CD1c-positive myeloid dendritic cell (primary cell): ENCODE measurements around the gene PRDM16.
A peak's percentile ranks its signal among the peaks of the same experiment; 100 is the strongest.

Experiments
- DNase-seq: peaks from one replicate; pipeline ENCODE4 v3.0.0-alpha.2; 2016; ENCODE audit errors: extremely low spot score

Gene PRDM16

DNA sequence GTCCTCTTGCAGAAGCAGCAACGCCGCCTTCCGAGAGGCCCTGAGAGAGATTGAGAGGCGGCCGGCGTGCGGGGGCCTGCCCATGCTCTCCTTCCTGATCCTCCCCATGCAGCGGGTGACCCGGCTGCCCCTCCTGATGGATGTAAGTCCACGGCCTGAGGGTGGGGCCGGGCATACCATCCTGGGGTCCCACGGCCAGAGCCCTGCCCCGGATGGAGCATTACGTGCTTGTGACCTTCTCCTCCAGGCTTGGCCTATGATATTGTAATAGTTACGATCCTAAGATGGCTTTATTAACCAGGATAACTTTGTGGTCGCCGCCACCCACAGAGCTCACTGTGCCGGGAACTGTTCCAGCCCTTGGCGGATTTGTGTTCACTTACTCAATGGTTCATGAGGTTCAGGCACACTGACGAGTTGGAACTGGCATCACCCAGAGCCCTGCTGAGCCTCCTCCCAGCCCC lies 404.4 kb downstream of the PRDM16 start:
- DNase-seq: no peak

GRCh38 chr1:3474016-3474415 lies 405.0 kb downstream of the PRDM16 start:
- DNase-seq: no peak

DNA sequence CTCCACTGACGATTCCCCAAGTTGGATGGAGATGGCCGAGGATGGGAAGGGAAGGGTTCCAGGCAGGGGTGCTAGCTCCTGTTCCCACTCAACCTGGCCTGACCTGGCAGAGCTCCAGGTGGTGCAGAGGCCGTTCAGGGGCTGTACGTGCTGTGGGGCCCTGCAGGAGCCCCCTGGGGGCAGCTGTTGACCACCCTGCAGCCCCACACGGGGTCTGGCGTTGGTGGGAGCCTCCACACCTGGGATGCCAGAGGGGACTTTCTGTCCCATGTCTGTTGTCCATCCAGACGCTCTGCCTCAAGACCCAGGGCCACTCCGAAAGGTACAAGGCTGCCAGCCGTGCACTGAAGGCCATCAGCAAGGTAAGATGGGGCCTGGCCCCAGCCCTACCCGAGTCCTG lies 405.4 kb downstream of the PRDM16 start:
- no peak for DNase-seq

DNA sequence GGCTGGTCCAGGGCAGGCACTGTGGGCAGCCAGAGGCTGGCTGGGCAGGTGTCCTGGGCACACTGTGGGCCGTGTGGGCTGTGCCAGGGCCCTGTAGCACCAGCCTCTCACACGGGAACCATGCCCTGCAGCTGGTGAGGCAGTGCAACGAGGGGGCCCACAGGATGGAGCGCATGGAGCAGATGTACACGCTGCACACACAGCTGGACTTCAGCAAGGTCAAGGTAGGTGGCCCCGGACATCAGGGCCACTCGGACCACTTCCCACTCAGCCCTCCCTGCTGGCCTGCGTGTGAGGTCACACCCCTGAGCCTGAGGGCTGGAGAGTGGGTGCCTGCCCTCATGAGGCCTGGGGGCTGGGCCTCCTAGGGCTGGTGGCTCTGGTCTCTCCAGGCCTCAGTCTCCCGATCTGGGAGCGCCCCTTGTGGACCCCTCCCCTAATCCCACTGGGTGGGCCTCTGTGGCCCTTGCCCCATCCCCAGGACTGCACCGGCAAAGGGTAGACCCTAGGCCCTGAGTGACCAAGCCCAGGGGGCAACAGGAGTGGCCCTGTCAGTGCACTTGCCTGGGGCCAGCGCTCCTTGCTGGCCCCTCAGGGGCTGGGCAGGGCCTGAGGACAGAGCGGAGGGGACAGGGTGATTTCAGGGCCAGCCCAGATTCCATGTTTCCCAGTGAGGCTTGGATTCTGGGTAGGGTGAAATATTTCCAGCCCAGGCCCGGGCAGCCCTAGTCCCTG lies 407.0 kb downstream of the PRDM16 start:
- DNase-seq: no peak

- no peak for DNase-seq
These were observed 407.7 kb downstream of the PRDM16 start for GRCh38 chr1:3476666-3477065.

DNA sequence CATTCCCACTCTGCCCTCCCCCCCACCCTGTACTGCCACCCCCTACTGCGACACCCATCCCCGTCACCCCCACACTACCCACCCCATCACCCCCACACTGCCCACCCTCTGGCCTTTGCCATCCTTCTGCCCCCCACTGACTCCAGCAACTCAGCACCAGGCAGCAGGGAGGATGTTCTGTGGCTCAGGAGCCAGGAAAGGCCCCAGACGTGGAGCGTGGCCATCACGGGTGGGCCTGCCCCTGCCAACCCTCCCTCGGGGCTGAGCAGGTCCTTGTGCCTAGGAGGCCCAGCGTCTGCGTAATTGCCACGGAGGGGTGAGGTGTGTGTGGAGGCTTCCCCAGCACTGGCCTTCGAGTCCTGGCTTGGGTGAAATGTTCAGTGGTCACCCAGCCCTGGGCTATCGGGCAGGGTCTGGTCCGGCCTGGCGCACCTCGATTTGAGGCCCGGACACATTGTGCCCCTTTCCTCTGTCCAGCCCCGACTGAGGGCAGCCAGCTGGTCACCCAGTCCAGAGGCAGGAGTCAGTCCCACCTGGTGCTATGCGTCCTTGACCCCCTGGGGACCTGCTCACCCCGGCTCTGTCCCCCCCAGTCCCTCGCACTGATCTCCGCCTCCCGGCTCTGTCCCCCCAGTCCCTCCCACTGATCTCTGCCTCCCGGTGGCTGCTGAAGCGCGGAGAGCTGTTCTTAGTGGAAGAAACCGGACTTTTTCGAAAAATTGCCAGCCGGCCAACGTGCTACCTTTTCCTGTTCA lies 408.4 kb downstream of the PRDM16 start:
- peak; percentile 3 for DNase-seq

GRCh38 chr1:3478187-3478586 lies 409.2 kb downstream of the PRDM16 start:
- DNase-seq: no peak

DNA sequence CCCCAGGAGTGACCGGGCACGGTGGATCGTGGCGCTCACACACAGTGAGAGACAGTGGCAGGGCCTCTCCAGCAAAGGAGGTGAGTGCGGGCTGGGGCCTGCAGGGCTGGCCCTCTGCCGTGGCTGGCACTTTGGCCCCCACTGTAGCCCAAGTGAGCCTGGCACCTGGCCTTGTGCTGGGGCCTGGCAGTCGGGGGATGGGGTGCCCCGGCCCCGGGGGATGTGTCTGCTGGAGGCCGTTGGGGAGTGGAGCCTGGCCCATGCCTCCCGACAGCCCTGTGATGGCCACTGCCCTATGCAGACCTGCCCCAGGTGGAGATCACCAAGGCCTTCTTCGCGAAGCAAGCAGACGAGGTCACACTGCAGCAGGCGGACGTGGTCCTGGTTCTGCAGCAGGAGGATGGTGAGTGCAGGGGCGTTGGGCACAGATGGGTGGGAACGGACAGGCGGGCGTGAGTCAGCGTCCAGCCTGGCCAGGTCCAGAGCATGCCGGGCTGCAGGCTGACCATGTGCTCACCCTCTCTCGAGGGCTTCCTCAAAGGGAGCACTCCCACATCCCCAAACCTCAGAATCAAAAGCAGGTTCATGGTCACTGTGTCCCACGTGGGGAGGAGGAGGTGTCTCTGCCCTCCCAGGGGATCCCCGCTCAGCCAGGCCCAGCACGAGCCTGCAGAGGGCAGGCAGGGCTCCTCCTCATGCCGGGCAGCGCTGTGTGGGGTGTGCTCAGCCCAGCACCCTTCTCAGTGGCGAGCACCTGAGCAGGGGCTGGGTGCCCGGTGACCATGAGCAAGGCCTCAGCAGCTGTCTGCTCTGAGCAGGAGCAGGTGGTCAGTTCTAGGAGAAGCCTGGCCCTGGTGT lies 410.7 kb downstream of the PRDM16 start:
- no peak for DNase-seq

GRCh38 chr1:3480369-3480719 lies 411.3 kb downstream of the PRDM16 start:
- DNase-seq: no peak

DNA sequence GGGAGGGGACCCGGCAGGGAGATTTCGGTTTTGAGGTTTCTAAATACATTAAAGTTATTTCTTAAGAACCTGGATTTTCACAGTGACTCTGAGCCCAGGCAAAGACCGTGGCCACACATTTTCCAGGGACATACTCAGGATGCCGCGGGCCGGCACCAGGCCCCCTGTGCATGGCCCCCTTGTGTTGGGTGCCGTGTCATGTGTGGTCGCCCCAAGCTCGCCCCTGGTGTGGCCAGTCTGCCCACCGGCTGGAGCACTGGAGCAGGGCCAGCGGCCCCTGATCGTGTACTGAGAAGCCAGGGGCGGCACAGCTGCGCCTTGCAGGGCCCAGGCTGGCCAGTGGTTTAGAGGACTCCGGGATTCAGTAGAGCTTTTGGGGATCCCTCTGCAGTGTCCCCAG lies 412.0 kb downstream of the PRDM16 start:
- DNase-seq: no peak

- DNase-seq: no peak
These were observed 412.9 kb downstream of the PRDM16 start for GRCh38 chr1:3481836-3482375.

DNA sequence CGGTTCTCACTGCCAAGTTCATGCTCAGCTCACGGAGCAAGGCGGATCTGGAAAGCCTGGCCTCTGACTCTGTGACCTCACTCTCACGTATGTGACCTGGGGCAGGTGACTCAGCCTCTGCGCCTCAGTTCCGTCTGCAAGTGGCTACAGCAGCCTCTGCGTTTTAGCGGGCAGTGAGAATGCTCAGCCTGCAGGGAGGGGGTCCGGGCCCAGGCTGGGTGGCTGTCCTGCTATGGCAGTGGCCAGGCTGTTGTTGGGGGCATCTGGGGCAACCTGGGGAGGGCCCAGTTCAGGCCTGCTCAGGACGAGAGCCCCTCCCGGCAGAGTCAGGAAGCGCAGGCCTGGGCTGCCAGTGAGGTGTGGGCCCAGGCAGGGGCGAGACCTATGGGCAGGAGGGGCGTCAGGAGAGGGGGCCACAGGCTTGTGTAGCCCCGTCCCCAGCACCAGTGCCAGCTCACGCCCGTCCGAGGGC lies 413.4 kb downstream of the PRDM16 start:
- no peak for DNase-seq

DNA sequence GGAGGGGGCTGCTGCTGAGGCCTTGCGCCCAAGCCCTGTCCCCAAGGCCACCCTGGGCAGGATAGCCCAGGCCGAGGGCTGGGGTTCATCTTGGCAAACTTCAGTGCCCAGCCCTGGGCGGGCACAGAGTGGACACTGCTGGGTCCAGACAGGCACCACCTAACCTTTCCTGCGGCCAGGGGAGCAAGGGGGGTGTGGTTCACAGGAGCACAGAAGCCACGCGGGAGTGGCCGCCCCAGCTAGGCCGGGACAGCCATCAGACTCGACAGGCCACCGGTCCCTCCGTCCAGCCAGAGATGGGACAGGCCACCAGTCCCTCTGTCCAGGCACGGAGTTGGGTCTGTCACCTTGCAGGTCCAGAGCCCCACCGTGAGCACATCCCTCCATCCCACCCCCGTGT lies 414.4 kb downstream of the PRDM16 start:
- DNase-seq: no peak

DNA sequence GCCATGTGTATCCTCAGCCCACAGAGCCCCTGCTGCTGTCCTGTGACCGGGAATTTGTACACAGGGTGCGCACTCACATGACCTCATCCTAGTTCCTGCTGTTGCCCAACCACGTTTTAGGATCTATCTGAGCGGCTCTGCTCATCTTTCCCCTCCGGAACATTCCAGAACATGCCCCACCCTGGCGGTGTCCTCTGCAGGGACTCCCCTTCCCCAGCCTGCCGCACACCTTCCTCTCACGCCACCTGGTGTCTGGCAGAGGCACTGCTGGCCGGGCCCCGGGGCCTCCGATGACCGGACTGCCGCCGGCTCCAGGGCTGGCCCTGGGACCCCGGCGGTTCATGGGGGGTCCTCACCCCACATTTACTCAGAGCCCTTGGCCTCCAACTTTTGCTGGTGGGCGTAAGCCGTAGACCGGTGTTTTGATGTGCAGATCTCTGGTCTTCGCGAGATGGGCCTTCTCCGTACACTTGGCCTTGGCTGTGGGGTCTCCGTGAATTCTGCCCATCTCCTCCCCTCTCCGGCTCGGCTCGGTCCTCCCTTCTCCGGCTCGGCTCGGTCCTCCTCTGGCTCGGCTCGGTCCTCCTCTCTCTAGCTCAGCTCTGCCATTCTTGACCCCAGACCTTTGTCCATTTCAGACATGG lies 414.9 kb downstream of the PRDM16 start:
- DNase-seq: peak; percentile 45

DNA sequence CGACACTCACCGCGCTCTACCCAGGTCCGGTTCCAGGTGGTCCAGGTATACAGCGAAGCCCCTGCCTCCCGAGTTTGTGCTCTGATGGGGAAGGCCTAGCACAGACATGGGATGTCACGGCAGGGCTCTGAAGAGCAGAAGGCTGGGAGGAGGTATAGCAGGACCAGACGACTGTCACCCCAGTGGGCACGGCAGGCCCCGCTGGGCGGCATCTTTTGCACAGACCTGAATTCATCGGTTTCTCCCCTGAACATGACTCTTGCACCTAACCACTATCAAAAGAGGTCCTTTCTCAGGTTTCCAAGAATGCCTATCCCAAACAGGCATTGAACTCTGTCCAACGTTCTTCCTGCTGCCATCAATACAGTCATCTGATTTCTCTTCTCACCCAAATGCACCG lies 416.0 kb downstream of the PRDM16 start:
- DNase-seq: no peak
